ENCODE data around the gene STH.

GRCh38 chr17:46044286-46044928 lies 45.4 kb downstream of the STH start:
- TF ChIP-seq POLR2AphosphoS5 (IDR thresholded peaks at IDR 0.05) (peak; percentile 69 to 76), CTCF (IDR thresholded peaks at IDR 0.05) (peak; percentile 86 to 93 (median 91))

Measured in esophagus muscularis mucosa (tissue), 3 donors.